Coronary artery (tissue), 2 donors: ENCODE results near the gene AURKA.
"Not testable (repeated sequence)": the region's sequence is repeated elsewhere in the genome, so short reads cannot be mapped to it uniquely, and the experiment has no call there.

Experiments used
- DNase-seq: peaks from one replicate; pipeline ENCODE4 v3.0.0-alpha.2; 2017; ENCODE audit warnings: low spot score
- H3K27ac ChIP-seq, 2 donors: fragments of 200-600 bp; sonication (generic); one replicate each; pipeline ENCODE4 v1.5.1; 2016 to 2019
- H3K4me3 ChIP-seq: fragments of 200-600 bp; sonication (generic); 2 replicates; pipeline ENCODE4 v1.5.1; 2016; ENCODE audit warnings: mild to moderate bottlenecking, moderate library complexity
- TF ChIP-seq, protein P1 (sequence below): fragments of 200-600 bp; sonication (generic); IDR thresholded peaks from one replicate; pipeline ENCODE4 v1.5.1; 2019; ENCODE audit warnings: antibody characterized with exemption

Gene AURKA

DNA sequence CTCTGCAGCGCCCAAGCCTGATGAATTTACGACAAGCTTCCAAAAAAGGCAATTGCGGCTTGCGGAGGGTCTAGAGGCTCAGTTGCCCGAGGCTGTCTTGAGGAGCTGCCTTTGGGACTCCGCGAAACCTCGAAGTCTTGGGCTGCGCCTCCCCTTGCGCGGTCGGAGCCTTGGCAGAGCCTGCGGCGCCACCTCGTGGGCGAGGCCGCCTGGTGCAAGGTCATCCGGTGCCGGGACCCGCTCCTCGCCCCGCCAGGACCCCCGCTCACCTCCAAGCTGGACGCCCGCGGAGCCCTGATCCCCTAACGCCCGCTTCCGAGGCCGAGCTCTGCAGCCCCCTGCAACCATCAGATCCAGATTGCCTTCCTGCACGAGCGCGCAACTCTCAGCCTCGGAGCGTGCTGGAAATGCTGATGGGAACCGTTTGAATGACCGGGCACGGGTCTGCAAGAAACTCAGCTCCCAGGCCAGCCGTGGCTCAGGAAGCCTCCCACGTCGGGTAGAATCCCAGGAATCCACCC lies 48.1 kb downstream of the AURKA start:
- TF ChIP-seq, protein P1, sequence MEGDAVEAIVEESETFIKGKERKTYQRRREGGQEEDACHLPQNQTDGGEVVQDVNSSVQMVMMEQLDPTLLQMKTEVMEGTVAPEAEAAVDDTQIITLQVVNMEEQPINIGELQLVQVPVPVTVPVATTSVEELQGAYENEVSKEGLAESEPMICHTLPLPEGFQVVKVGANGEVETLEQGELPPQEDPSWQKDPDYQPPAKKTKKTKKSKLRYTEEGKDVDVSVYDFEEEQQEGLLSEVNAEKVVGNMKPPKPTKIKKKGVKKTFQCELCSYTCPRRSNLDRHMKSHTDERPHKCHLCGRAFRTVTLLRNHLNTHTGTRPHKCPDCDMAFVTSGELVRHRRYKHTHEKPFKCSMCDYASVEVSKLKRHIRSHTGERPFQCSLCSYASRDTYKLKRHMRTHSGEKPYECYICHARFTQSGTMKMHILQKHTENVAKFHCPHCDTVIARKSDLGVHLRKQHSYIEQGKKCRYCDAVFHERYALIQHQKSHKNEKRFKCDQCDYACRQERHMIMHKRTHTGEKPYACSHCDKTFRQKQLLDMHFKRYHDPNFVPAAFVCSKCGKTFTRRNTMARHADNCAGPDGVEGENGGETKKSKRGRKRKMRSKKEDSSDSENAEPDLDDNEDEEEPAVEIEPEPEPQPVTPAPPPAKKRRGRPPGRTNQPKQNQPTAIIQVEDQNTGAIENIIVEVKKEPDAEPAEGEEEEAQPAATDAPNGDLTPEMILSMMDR, result no peak
- no peak for DNase-seq
- Histone ChIP-seq H3K4me3 (peak overlapping the region; percentile 28), H3K27ac (no peak overlapping the region)

DNA sequence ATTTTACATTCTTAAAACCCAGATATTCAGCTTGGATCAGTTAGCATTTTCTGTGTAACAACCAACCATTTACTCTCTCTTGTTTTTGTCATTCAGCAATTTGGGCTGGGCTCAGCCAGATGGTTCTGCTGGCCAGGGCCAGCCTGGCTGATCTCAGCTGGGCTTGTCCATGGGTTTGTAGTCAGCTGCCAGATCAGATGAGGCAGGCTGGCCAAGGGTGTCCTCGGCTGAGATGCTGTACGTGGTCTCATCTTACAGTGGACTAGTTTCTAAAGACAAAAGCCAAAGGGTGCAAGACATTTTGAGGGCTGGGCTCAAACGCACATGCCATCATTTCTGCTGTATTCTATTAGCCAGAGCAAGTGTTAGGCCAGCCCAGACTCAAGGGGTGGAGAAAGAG lies 49.2 kb downstream of the AURKA start:
- no peak for DNase-seq
- no peak overlapping the region for H3K27ac ChIP-seq

DNA sequence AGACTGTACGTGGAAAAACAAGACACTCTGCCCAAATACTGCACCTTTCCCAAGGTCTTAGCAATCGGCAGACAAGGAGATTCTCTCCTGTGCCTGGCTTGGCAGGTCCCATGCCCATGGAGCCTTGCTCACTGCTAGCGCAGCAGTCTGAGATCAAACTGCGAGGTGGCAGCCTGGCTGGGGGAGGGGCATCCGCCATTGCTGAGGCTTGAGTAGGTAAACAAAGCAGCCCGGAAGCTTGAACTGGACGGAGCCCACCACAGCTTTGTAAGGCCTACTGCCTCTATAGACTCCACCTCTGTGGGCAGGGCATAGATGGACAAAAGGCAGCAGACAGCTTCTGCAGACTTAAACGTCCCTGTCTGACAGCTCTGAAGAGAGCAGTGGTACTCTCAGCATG lies 55.3 kb downstream of the AURKA start:
- H3K4me3 ChIP-seq, DNase-seq, H3K27ac ChIP-seq: not testable (repeated sequence)

More for the DNA sequence above, 49.2 kb downstream of the AURKA start:
- TF ChIP-seq, protein P1, result no peak
- no peak overlapping the region for H3K4me3 ChIP-seq

DNA sequence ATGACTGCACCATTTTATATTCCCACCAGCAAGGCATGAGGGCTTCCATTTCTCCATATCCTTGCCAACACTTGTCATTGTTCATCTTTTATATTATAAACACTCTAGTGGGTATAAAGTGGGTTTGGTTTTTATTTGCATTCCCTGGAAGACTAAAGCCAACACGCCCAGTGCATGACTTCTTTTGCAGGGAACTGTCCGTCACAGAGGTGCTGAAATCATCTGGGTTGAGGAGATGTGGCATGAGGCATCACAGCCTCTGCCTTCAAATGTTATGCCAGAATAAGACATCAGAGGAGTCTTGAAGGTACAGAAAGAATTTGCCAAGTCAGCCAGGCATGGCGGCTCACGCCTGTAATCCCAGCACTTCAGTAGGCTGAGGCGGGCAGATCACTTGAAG lies 63.2 kb downstream of the AURKA start:
- no peak for DNase-seq

DNA sequence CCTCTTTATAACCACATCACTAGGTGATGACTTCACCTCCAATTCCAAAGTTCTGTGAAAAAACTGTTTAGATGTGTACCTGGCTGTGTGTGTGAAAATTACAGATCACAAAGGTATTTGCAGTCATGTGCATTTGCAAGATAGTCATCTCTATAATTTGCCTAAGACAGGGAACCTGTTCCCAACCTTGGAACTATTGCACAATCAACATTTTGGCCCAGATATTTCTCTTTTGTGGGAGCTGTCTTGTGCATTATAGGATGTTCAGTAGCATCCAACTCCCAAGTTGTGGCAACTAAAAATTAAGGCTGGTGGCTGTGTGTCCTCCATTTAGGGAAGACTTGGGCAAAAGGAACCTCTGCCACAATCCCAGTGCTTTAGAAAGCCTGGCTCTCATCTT lies 67.2 kb downstream of the AURKA start:
- no peak overlapping the region for H3K4me3 ChIP-seq

More for the DNA sequence above, 63.2 kb downstream of the AURKA start:
- H3K27ac ChIP-seq, result no peak overlapping the region
- H3K4me3 ChIP-seq, result no peak overlapping the region
- TF ChIP-seq, protein P1, result no peak

DNA sequence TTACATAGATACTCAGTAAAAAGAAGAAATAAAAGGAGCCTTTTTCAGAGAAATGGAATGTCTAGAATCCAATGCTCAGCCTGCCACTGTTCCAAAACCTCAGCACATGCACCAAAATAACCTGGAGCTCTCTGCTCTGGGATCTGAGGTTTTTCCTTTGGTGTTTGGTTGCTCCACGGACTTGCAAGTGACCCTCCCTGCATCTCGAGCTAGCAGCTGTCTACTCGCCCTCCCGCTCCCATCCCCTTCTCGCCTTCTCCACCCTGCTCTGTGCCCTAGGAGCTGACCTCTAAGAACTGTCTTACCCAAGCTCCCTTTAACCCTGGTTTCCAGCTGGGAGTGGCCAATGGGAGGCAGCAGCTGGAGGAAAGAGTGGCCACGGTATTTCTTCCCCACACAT lies 68.4 kb downstream of the AURKA start:
- no peak for DNase-seq
- Histone ChIP-seq H3K4me3 (no peak overlapping the region), H3K27ac (no peak overlapping the region)
- TF ChIP-seq, protein P1, result no peak

More for the DNA sequence above, 67.2 kb downstream of the AURKA start:
- TF ChIP-seq, protein P1, result no peak
- DNase-seq, result no peak
- H3K27ac ChIP-seq, result no peak overlapping the region

DNA sequence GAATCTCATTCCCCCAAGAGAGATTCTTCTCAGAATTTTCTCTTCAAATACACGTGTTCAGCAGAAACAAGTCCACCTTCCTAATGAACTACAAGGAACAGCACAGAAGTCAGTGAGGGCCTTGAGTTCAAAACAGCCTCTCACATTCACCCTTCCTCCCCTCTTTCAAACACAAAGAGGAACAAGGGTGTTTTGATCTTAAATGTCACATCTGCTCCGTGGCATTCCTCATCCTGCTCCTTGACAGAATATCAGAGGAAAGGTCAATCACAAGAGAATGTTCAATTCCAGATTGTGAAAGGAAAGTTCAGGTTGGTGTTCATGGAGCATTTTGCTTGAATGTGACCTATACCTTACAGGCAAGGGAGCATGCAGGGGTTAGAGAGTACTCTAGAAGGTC lies 68.8 kb downstream of the AURKA start:
- TF ChIP-seq, protein P1, result no peak
- H3K27ac ChIP-seq, result no peak overlapping the region
- no peak overlapping the region for H3K4me3 ChIP-seq
- no peak for DNase-seq

DNA sequence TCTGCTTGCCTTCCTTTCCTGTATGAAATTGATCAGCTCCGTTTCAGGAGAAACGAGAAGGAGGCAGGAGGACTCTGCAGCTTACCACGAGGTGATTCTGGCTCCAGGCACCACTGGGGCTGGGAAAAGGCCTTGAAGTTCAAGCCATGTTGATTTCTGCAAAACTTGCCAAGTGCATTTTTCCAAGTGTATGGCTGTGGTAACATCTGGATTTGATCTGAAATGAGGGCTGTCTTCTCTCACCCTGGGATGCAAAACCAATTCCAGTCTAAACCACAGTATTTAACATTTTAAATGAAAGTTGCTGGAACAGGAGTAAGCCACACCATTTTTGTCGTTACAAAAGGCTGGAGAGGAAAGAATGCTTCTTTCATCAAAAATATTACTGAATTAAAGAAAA lies 69.3 kb downstream of the AURKA start:
- DNase-seq, result no peak
- Histone ChIP-seq H3K27ac (no peak overlapping the region), H3K4me3 (no peak overlapping the region)
- TF ChIP-seq, protein P1, result no peak
